GM23248 (cell line): ENCODE data around the gene MED9.

Source experiments
- EZH2 ChIP-seq: fragments of 200-600 bp; sonication (generic); IDR thresholded peaks from 2 replicates; pipeline ENCODE4 v1.6.1; 2018; ENCODE audit warnings: antibody characterized with exemption, mild to moderate bottlenecking; ENCODE audit not compliant: insufficient read depth, poor library complexity, severe bottlenecking
- EZH2phosphoT487 ChIP-seq: fragments of 200-600 bp; sonication (generic); IDR thresholded peaks from 2 replicates; pipeline ENCODE4 v1.6.1; 2018; ENCODE audit warnings: antibody characterized with exemption, moderate library complexity, mild to moderate bottlenecking, low read depth; ENCODE audit not compliant: insufficient read depth

GRCh38 chr17:17467016-17467415 is 9.8 kb upstream of the MED9 start:
- TF ChIP-seq EZH2 (no peak), EZH2phosphoT487 (no peak)
